ENCODE results near the gene TIMM10. TPM values are rescaled to one million over a fixed set of nuclear protein-coding genes. Genes with fewer than 3 reads are reported as not detected.

Gene TIMM10
- total and polyA plus RNA-seq, 4 donors, result 19.8 to 77.4 (median 30.3) TPM

DNA sequence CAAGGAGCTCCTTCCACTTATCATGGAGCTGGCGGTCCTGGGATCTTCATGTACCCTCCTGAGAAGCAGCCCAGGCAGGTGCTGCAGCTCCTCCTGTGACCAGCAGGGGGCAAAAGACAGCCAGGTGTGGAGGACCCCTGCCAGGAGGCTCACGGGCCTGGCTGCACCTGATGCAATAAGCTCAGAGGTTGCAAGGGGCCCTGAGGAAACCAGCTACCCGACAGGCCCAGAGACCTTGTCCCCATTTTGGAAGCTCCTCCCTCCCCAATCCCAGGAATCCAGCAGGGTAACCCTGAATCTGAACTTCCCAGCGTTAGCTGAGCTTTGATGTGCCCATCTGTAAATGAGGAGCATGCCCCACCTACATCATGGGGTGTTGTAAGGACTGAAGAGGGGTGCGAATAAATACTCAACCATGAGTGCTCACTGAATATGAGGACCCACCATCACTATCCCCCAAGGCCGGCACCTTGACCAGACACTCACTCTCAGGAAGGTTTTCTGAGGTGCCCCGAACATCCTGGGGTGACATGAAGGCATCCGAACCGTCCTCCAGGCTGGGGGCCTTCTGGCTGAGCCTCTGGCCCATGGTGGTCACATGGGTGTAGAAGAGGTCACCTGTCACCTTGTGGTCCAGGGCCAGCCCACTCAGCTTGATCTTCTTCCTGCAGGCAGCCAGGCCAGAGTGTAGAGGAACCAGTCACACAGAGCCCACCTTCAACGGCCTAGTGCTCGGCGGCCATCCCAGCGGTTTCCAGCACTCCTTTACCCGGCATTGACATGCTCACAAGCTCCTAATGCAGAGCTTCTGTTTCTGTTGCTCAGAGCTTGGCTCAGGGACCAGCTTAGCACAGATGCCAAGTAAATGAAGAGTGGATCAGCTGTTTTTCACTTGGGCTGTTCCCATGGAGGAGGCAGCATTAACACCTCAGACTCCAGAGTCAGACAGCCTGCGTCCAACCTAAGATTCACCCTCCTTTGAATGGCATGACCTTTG, 36.7 kb downstream of the TIMM10 start:
- TF ChIP-seq, protein P1, sequence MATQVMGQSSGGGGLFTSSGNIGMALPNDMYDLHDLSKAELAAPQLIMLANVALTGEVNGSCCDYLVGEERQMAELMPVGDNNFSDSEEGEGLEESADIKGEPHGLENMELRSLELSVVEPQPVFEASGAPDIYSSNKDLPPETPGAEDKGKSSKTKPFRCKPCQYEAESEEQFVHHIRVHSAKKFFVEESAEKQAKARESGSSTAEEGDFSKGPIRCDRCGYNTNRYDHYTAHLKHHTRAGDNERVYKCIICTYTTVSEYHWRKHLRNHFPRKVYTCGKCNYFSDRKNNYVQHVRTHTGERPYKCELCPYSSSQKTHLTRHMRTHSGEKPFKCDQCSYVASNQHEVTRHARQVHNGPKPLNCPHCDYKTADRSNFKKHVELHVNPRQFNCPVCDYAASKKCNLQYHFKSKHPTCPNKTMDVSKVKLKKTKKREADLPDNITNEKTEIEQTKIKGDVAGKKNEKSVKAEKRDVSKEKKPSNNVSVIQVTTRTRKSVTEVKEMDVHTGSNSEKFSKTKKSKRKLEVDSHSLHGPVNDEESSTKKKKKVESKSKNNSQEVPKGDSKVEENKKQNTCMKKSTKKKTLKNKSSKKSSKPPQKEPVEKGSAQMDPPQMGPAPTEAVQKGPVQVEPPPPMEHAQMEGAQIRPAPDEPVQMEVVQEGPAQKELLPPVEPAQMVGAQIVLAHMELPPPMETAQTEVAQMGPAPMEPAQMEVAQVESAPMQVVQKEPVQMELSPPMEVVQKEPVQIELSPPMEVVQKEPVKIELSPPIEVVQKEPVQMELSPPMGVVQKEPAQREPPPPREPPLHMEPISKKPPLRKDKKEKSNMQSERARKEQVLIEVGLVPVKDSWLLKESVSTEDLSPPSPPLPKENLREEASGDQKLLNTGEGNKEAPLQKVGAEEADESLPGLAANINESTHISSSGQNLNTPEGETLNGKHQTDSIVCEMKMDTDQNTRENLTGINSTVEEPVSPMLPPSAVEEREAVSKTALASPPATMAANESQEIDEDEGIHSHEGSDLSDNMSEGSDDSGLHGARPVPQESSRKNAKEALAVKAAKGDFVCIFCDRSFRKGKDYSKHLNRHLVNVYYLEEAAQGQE (IDR thresholded peaks at IDR 0.05), result no peak
- TF ChIP-seq NR2F2 (IDR thresholded peaks at IDR 0.05), result no peak
- TF ChIP-seq FOXA1 (IDR thresholded peaks at IDR 0.05), result no peak
- TF ChIP-seq JUND (IDR thresholded peaks at IDR 0.05), result peak in 1 of 2 donors; percentile 66
- TF ChIP-seq RAD21 (IDR thresholded peaks at IDR 0.05), result peak; percentile 83 to 91
- no peak for TF ChIP-seq YY1 (IDR thresholded peaks at IDR 0.05)
- peak; percentile 71 for TF ChIP-seq ATF3 (IDR thresholded peaks at IDR 0.05)
- peak; percentile 68 for TF ChIP-seq SP1 (IDR thresholded peaks at IDR 0.05)
- TF ChIP-seq HNF4A (conservative IDR thresholded peaks at IDR 0.05), result peak; percentile 59 to 68
- TF ChIP-seq, protein P2, sequence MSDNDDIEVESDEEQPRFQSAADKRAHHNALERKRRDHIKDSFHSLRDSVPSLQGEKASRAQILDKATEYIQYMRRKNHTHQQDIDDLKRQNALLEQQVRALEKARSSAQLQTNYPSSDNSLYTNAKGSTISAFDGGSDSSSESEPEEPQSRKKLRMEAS (IDR thresholded peaks at IDR 0.05), result no peak
- TF ChIP-seq, protein P3, sequence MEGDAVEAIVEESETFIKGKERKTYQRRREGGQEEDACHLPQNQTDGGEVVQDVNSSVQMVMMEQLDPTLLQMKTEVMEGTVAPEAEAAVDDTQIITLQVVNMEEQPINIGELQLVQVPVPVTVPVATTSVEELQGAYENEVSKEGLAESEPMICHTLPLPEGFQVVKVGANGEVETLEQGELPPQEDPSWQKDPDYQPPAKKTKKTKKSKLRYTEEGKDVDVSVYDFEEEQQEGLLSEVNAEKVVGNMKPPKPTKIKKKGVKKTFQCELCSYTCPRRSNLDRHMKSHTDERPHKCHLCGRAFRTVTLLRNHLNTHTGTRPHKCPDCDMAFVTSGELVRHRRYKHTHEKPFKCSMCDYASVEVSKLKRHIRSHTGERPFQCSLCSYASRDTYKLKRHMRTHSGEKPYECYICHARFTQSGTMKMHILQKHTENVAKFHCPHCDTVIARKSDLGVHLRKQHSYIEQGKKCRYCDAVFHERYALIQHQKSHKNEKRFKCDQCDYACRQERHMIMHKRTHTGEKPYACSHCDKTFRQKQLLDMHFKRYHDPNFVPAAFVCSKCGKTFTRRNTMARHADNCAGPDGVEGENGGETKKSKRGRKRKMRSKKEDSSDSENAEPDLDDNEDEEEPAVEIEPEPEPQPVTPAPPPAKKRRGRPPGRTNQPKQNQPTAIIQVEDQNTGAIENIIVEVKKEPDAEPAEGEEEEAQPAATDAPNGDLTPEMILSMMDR (IDR thresholded peaks at IDR 0.05; ENCODE audit: low read depth, low read length, missing input control), result peak; percentile 90
- no peak for TF ChIP-seq HNF4G (IDR thresholded peaks at IDR 0.05)
- TF ChIP-seq FOXA2 (IDR thresholded peaks at IDR 0.05), result no peak
- peak; percentile 54 to 81 for TF ChIP-seq RXRA (IDR thresholded peaks at IDR 0.05)
- no peak for TF ChIP-seq EGR1 (IDR thresholded peaks at IDR 0.05; ENCODE audit: low read depth in 2 of 2)
- DNase-seq (ENCODE audit: low spot score), result peak; percentile 81
- no peaks in the 10 kb centered on the region for H3K27me3 ChIP-seq (ENCODE audit: control insufficient read depth in 4 of 4, insufficient read depth in 4 of 4, low read length in 3 of 4)
- no peak overlapping the region for H3K4me3 ChIP-seq (ENCODE audit: low read depth in 1 of 3, low read length in 3 of 3)
- H3K9ac ChIP-seq (ENCODE audit: low read depth in 1 of 2, low read length in 2 of 2), result no peak overlapping the region
- 70% methylated on average over 15 of the region's 15 CpGs for WGBS
- H3K27ac ChIP-seq (ENCODE audit: low read depth in 1 of 2, low read length in 2 of 2), result peak overlapping the region in 1 of 2 donors; percentile 35
- H3K4me1 ChIP-seq (ENCODE audit: control insufficient read depth in 4 of 4, insufficient read depth in 4 of 4, low read length in 3 of 4), result peaks cover 14 to 51% (median 45%) of the 10 kb centered on the region in 4 donors
- peaks cover 14 to 34% (median 30%) of the 10 kb centered on the region in 4 donors for H3K36me3 ChIP-seq (ENCODE audit: control insufficient read depth in 4 of 4, insufficient read depth in 3 of 4, low read depth in 1 of 4, low read length in 3 of 4)
- H3K9me3 ChIP-seq (ENCODE audit: control insufficient read depth in 4 of 4, low read length in 3 of 4), result no peaks in the 10 kb centered on the region
